Measurements from ENCODE around the gene SNHG17.
"Not testable (repeated sequence)": the region's sequence is repeated elsewhere in the genome, so short reads cannot be mapped to it uniquely, and the experiment has no call there.

SNHG17 gene

DNA sequence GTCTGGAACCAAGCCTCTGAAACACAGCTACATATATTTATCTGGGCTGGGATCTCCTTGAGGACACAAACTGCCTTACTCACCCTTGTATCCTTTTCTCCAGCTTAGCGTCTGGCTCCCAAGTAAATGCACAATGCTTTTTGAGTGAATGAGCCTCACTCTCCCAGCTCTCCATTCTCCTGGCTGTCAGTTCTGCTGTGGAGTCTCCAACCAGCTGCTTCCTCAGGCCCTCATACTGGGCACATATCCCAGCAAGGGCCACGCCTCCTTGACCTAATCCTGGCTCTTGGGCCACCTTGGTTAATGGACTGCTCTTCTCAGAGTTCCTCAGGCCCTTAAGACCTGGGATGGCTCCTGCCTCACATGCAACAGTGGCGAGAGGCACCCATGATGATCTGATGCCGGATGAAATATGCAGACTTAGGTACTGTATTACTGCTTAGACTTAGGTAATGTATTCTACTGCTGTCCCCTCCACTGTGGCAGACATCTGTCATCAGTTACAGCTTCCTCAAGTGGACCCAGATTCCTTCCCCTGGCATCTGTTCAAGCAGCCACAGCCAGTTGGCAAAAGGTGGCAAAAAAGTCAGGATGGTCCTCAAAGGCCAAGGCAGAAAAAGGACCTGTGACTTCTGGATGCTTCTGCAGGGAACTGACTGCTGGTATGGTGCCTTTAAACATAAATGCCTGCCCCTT lies 16.5 kb downstream of the SNHG17 start:
- Histone ChIP-seq H3K9ac (ENCODE audit: low read length) (no peak overlapping the region), H3K27ac (ENCODE audit: low read depth, low read length) (no peak overlapping the region), H3K9me3 (ENCODE audit: control insufficient read depth, insufficient read depth, low read depth, low read length) (no peaks in the 10 kb centered on the region), H3K4me1 (ENCODE audit: control insufficient read depth, insufficient read depth, low read length) (peaks cover 13% of the 10 kb centered on the region), H3K36me3 (ENCODE audit: control insufficient read depth, insufficient read depth, low read length) (peaks cover 81% of the 10 kb centered on the region), H3K27me3 (ENCODE audit: control insufficient read depth, insufficient read depth, low read length) (no peaks in the 10 kb centered on the region), H3K4me3 (ENCODE audit: low read depth, low read length) (no peak overlapping the region)

DNA sequence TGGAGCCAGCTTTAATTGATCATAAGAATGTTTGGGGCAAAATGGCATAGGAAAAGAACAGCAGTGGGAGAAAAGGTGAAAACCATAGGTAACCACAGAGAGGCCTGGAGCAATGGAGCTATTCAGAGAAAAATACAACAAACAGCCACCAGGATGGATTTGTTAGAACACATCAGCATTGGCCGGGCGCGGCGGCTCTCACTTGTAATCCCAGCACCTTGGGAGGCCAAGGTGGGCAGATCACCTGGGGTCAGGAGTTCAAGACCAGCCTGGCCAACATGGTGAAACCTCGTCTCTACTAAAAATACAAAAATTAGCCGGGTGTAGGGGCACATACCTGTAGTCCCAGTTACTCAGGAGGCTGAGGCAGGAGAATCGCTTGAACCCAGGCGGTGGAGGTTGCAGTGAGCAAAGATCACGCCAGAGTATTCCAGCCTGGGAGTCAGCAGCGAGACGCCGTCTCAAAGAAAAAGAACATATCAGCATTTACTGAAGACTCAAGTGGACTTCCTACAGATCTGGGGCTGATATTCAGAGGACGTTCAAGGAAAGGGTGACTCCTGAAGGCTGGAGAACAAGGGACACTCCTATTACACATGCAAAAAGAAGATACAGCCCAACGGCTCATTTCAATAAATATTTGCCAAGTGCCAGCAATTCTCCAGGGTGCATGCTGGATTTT lies 20.2 kb downstream of the SNHG17 start:
- Histone ChIP-seq H3K9ac (ENCODE audit: low read length) (no peak overlapping the region), H3K27ac (ENCODE audit: low read depth, low read length) (no peak overlapping the region), H3K9me3 (ENCODE audit: control insufficient read depth, insufficient read depth, low read depth, low read length) (no peaks in the 10 kb centered on the region), H3K4me1 (ENCODE audit: control insufficient read depth, insufficient read depth, low read length) (peaks cover 13% of the 10 kb centered on the region), H3K4me3 (ENCODE audit: low read depth, low read length) (no peak overlapping the region), H3K36me3 (ENCODE audit: control insufficient read depth, insufficient read depth, low read length) (peaks cover 60% of the 10 kb centered on the region), H3K27me3 (ENCODE audit: control insufficient read depth, insufficient read depth, low read length) (no peaks in the 10 kb centered on the region)

DNA sequence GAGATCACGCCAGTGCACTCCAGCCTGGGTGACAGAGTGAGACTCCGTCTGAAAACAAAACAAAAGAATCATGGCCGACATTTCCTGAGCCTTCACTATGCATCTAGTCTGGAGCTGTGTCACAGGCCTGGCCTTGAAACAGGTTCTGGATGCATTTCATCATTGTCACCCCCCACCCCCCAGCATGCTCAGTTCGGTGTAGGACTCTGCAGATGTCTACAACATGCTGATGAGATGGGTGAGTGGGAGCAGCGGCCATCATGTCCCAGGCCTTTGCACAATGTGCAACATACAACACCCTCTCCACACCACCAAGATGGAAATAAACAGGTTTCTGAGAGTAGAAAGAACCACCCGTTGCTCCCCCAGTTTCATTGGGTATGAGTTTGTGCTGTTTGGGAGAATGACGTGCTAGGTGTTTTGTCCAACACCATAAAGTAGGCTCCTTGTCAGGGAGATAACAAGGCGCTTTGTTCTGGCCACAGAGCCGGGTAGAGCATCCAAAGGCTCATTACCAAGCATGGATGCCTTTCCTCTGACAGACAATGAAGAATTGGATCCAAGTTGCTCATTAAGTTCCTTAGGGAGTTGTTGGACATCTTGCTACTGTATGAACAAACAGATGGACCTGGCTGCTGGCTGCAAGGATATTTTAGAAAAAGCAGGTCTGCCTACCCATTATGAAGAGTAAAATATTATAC lies 22.1 kb downstream of the SNHG17 start:
- H3K9ac ChIP-seq (ENCODE audit: low read length), result no peak overlapping the region
- no peaks in the 10 kb centered on the region for H3K9me3 ChIP-seq (ENCODE audit: control insufficient read depth, insufficient read depth, low read depth, low read length)
- H3K4me3 ChIP-seq (ENCODE audit: low read depth, low read length), result no peak overlapping the region
- peaks cover 41% of the 10 kb centered on the region for H3K36me3 ChIP-seq (ENCODE audit: control insufficient read depth, insufficient read depth, low read length)
- no peaks in the 10 kb centered on the region for H3K27me3 ChIP-seq (ENCODE audit: control insufficient read depth, insufficient read depth, low read length)
- no peak overlapping the region for H3K27ac ChIP-seq (ENCODE audit: low read depth, low read length)
- peaks cover 13% of the 10 kb centered on the region for H3K4me1 ChIP-seq (ENCODE audit: control insufficient read depth, insufficient read depth, low read length)

DNA sequence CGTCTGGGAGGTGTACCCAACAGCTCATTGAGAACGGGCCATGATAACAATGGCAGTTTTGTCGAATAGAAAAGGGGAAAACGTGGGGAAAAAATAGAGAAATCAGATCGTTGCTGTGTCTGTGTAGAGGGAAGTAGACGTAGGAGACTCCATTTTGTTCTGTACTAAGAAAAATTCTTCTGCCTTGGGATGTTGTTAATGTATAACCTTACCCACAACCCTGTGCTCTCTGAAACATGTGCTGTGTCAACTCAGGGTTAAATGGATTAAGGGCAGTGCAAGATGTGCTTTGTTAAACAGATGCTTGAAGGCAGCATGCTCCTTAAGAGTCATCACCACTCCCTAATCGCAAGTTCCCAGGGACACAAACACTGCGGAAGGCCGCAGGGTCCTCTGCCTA lies 27.3 kb downstream of the SNHG17 start:
- not testable (repeated sequence) for H3K27me3 ChIP-seq (ENCODE audit: control insufficient read depth, insufficient read depth, low read length); H3K27ac ChIP-seq (ENCODE audit: low read depth, low read length); H3K9ac ChIP-seq (ENCODE audit: low read length); H3K4me3 ChIP-seq (ENCODE audit: low read depth, low read length); H3K36me3 ChIP-seq (ENCODE audit: control insufficient read depth, insufficient read depth, low read length); H3K4me1 ChIP-seq (ENCODE audit: control insufficient read depth, insufficient read depth, low read length)
- peaks cover 21% of the 10 kb centered on the region for H3K9me3 ChIP-seq (ENCODE audit: control insufficient read depth, insufficient read depth, low read depth, low read length)

DNA sequence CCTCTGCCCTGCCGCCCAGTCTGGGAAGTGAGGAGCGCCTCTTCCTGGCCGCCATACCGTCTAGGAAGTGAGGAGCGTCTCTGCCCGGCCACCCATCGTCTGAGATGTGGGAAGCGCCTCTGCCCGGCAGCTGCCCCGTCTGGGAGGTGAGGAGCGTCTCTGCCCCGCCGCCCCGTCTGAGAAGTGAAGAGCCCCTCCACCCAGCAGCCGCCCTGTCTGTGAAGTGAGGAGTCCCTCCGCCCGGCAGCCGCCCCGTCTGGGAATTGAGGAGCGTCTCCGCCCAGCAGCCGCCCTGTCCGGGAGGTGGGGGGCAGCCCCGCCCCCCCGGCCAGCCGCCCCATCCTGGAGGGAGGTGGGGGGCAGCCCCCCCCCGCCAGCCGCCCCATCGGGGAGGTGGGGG lies 27.8 kb downstream of the SNHG17 start:
- H3K4me1 ChIP-seq (ENCODE audit: control insufficient read depth, insufficient read depth, low read length), result no peaks in the 10 kb centered on the region
- H3K9ac ChIP-seq (ENCODE audit: low read length), result no peak overlapping the region
- H3K27ac ChIP-seq (ENCODE audit: low read depth, low read length), result no peak overlapping the region
- no peak overlapping the region for H3K4me3 ChIP-seq (ENCODE audit: low read depth, low read length)
- no peaks in the 10 kb centered on the region for H3K27me3 ChIP-seq (ENCODE audit: control insufficient read depth, insufficient read depth, low read length)
- H3K36me3 ChIP-seq (ENCODE audit: control insufficient read depth, insufficient read depth, low read length), result peaks cover 7% of the 10 kb centered on the region; the same call in 1 of the 2 replicates
- peaks cover 21% of the 10 kb centered on the region for H3K9me3 ChIP-seq (ENCODE audit: control insufficient read depth, insufficient read depth, low read depth, low read length)

DNA sequence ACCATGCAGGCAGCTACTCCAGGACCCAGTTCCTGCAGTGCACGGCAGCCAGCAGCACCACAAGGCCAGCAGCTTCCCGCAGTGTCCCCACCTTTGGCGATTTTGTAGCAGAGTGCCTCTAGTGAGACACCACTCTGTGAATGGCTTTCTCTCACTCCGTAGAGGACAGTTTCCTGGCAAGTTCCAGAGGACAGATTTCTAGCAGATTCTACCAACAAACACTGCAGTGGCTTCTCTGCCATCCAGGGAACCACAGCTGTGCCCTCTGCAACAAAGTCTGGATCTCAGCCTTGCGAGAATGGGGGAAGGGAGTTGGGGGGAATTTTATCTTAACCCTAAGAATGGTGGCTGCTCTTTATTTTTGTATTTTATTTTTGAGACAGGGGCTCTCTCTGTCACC lies 28.7 kb downstream of the SNHG17 start:
- no peaks in the 10 kb centered on the region for H3K27me3 ChIP-seq (ENCODE audit: control insufficient read depth, insufficient read depth, low read length)
- H3K36me3 ChIP-seq (ENCODE audit: control insufficient read depth, insufficient read depth, low read length), result peaks cover 4% of the 10 kb centered on the region; the same call in 1 of the 2 replicates
- H3K9ac ChIP-seq (ENCODE audit: low read length), result no peak overlapping the region
- H3K27ac ChIP-seq (ENCODE audit: low read depth, low read length), result no peak overlapping the region
- H3K4me1 ChIP-seq (ENCODE audit: control insufficient read depth, insufficient read depth, low read length), result no peaks in the 10 kb centered on the region
- H3K4me3 ChIP-seq (ENCODE audit: low read depth, low read length), result no peak overlapping the region
- H3K9me3 ChIP-seq (ENCODE audit: control insufficient read depth, insufficient read depth, low read depth, low read length), result peaks cover 21% of the 10 kb centered on the region

DNA sequence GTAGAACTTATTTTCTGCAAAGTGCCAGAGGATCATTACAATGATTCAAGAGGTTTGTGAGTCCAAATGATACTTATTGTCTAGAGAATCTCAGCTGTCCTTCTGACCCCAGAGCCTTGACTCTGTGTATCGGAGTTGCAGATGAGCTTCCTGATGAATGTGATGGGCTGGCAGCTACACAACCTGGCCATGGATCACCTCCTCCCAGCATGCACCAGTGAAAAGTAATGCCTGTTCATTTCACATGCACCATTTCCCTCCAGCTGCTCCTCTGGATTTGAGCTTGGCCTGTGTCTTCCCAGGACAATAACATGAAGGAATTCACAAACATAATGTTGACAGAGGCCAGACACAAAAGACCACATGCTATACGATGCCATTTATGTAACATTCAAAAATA lies 30.0 kb downstream of the SNHG17 start:
- no peak overlapping the region for H3K9ac ChIP-seq (ENCODE audit: low read length)
- no peak overlapping the region for H3K4me3 ChIP-seq (ENCODE audit: low read depth, low read length)
- H3K9me3 ChIP-seq (ENCODE audit: control insufficient read depth, insufficient read depth, low read depth, low read length), result peaks cover 21% of the 10 kb centered on the region
- no peaks in the 10 kb centered on the region for H3K4me1 ChIP-seq (ENCODE audit: control insufficient read depth, insufficient read depth, low read length)
- no peaks in the 10 kb centered on the region for H3K27me3 ChIP-seq (ENCODE audit: control insufficient read depth, insufficient read depth, low read length)
- H3K27ac ChIP-seq (ENCODE audit: low read depth, low read length), result no peak overlapping the region
- no peaks in the 10 kb centered on the region for H3K36me3 ChIP-seq (ENCODE audit: control insufficient read depth, insufficient read depth, low read length)

DNA sequence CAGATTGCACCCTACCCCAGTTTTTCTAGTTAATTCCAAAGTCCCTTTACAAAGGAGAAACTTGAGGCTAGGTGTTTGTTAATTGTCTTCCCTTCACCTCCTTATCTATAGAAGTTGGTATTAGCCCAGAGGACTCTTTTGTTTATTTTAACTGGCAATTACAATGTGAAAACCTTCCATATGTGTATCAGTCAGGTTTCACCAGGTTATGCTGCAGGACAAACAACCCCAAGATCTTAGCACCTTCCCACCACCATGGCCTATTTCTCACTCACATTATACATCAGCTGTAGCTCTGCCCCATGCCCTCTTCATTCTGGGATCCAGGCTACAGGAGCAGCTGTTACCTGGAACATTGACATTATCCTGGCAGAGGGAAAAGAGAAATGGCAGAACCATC lies 31.1 kb downstream of the SNHG17 start:
- no peak overlapping the region for H3K27ac ChIP-seq (ENCODE audit: low read depth, low read length)
- H3K9me3 ChIP-seq (ENCODE audit: control insufficient read depth, insufficient read depth, low read depth, low read length), result peaks cover 21% of the 10 kb centered on the region
- no peaks in the 10 kb centered on the region for H3K27me3 ChIP-seq (ENCODE audit: control insufficient read depth, insufficient read depth, low read length)
- no peak overlapping the region for H3K9ac ChIP-seq (ENCODE audit: low read length)
- no peak overlapping the region for H3K4me3 ChIP-seq (ENCODE audit: low read depth, low read length)
- no peaks in the 10 kb centered on the region for H3K4me1 ChIP-seq (ENCODE audit: control insufficient read depth, insufficient read depth, low read length)
- no peaks in the 10 kb centered on the region for H3K36me3 ChIP-seq (ENCODE audit: control insufficient read depth, insufficient read depth, low read length)

DNA sequence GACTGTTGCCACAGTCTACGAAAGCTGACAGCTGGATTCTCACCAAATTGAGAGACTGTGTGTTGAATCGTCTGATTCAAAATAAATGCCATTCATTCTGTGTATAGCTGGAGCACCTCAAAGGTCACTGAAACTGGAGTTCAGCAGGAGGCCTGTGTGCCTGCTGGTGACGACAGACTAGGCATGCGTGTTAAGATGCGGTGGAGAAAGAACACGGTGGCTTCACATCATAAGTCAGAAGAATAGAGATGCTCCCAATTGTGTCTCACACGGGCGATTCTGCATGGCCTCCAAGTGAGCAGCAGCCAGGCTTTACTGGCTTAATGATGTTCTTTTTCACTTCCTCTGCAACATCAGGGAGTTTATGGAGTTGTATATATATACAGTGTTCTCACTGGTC lies 32.3 kb downstream of the SNHG17 start:
- Histone ChIP-seq H3K4me1 (ENCODE audit: control insufficient read depth, insufficient read depth, low read length) (no peaks in the 10 kb centered on the region), H3K4me3 (ENCODE audit: low read depth, low read length) (no peak overlapping the region), H3K9ac (ENCODE audit: low read length) (no peak overlapping the region), H3K27ac (ENCODE audit: low read depth, low read length) (no peak overlapping the region), H3K36me3 (ENCODE audit: control insufficient read depth, insufficient read depth, low read length) (no peaks in the 10 kb centered on the region), H3K9me3 (ENCODE audit: control insufficient read depth, insufficient read depth, low read depth, low read length) (peaks cover 21% of the 10 kb centered on the region), H3K27me3 (ENCODE audit: control insufficient read depth, insufficient read depth, low read length) (no peaks in the 10 kb centered on the region)

DNA sequence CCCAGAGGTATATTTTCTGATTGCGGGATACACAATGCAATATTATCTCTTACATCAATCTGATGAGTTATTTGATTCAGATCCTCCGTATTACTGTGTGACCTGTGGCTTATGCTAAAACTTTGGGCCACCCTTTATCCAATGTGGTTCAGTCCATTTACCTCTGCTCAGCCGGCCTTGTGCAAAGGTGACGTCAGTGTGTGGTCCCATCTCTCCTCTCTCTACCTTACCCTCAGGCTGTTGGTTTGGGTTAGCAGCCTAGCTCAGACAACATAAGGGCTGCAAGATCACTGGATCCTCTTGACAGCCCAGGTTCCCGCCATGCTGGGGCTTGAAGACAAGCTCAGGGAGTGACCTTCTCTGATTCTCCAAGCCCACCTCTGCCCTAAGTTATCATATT lies 33.0 kb downstream of the SNHG17 start:
- H3K27me3 ChIP-seq (ENCODE audit: control insufficient read depth, insufficient read depth, low read length), result no peaks in the 10 kb centered on the region
- H3K36me3 ChIP-seq (ENCODE audit: control insufficient read depth, insufficient read depth, low read length), result no peaks in the 10 kb centered on the region
- peaks cover 21% of the 10 kb centered on the region for H3K9me3 ChIP-seq (ENCODE audit: control insufficient read depth, insufficient read depth, low read depth, low read length)
- no peak overlapping the region for H3K4me3 ChIP-seq (ENCODE audit: low read depth, low read length)
- no peaks in the 10 kb centered on the region for H3K4me1 ChIP-seq (ENCODE audit: control insufficient read depth, insufficient read depth, low read length)
- no peak overlapping the region for H3K27ac ChIP-seq (ENCODE audit: low read depth, low read length)
- H3K9ac ChIP-seq (ENCODE audit: low read length), result no peak overlapping the region

DNA sequence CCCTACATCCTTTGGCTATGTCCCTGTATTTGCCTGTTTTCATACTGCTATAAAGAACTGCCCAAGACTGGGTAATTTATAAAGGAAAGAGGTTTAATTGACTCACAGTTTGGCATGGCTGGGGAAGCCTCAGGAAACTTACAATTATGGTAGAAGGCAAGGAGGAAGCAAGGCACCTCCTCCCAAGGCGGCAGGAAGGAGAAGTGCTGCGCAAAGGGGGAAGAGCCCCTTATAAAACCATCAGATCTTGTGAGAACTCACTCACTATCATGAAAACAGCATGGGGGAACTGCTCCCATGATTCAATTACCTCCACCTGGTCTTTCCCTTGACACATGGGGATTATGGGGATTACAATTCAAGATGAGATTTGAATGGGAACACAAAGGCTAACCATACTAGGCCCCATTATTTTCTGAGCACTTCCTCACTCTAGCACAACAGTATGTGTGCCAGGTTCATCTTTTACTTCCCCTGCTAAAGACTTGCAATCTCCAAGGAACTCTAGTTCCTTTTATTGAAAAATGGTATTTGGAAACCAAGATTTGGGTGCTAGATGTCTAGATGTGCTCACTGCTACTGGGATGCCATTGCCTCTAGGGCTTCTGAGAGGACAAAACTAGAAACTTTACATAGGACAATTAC lies 39.3 kb downstream of the SNHG17 start:
- H3K27ac ChIP-seq (ENCODE audit: low read depth, low read length), result not testable (repeated sequence)

More for the DNA sequence above, 39.3 kb downstream of the SNHG17 start:
- H3K4me3 ChIP-seq (ENCODE audit: low read depth, low read length); H3K9ac ChIP-seq (ENCODE audit: low read length); H3K27me3 ChIP-seq (ENCODE audit: control insufficient read depth, insufficient read depth, low read length); H3K9me3 ChIP-seq (ENCODE audit: control insufficient read depth, insufficient read depth, low read depth, low read length); H3K4me1 ChIP-seq (ENCODE audit: control insufficient read depth, insufficient read depth, low read length); H3K36me3 ChIP-seq (ENCODE audit: control insufficient read depth, insufficient read depth, low read length): not testable (repeated sequence)
